Measurements from ENCODE around the gene ATXN3L. TPM values are rescaled to one million over a fixed set of nuclear protein-coding genes. Genes with fewer than 3 reads are reported as not detected.

The ATXN3L gene
- total and polyA plus RNA-seq, 2 donors (not counting 1 experiment from before 2014, with no cell fraction given): not detected

- Histone ChIP-seq H3K27ac (ENCODE audit: insufficient read depth, low read length) (no peak overlapping the region), H3K4me3 (replicated peaks in 1 of 4; ENCODE audit: control extremely low read depth in 1 of 4, insufficient read depth in 1 of 4, low read depth in 3 of 4, low read length in 4 of 4) (no peak overlapping the region), H2AFZ (ENCODE audit: low read length) (no peak overlapping the region), H3K4me1 (ENCODE audit: control insufficient read depth, extremely low read depth, insufficient read depth, low read length) (no peaks in the 10 kb centered on the region), H3K9me3 (ENCODE audit: control insufficient read depth, insufficient read depth, low read depth, low read length) (no peaks in the 10 kb centered on the region), H4K20me1 (ENCODE audit: control insufficient read depth, extremely low read depth, insufficient read depth, low read length) (no peaks in the 10 kb centered on the region), H3K4me2 (ENCODE audit: extremely low read depth, insufficient read depth, low read length) (no peak overlapping the region), H3K9ac (ENCODE audit: insufficient read depth, low read length) (no peak overlapping the region), H3K36me3 (ENCODE audit: control insufficient read depth, insufficient read depth, low read length) (no peaks in the 10 kb centered on the region), H3K27me3 (ENCODE audit: control insufficient read depth, insufficient read depth, low read length) (no peaks in the 10 kb centered on the region), H3K79me2 (ENCODE audit: control insufficient read depth, insufficient read depth, low read length) (no peaks in the 10 kb centered on the region)
- no peak for DNase-seq (ENCODE audit: low read depth in 2 of 2)
- TF ChIP-seq CTCF (conservative IDR thresholded peaks at IDR 0.05 in 1 of 2, IDR thresholded peaks at IDR 0.05 in 1 of 2; ENCODE audit: low read depth in 1 of 2, low read length in 2 of 2) (no peak), EZH2 (IDR thresholded peaks at IDR 0.05; ENCODE audit: low read length, missing control alignments) (no peak)
These were observed 40.3 kb upstream of the ATXN3L start for GRCh38 chrX:13360146-13360545.

GRCh38 chrX:13357925-13358324, 38.1 kb upstream of the ATXN3L start:
- peak overlapping the region; percentile 2 for H2AFZ ChIP-seq (ENCODE audit: low read length)
- no peaks in the 10 kb centered on the region for H3K9me3 ChIP-seq (ENCODE audit: control insufficient read depth, insufficient read depth, low read depth, low read length)

DNA sequence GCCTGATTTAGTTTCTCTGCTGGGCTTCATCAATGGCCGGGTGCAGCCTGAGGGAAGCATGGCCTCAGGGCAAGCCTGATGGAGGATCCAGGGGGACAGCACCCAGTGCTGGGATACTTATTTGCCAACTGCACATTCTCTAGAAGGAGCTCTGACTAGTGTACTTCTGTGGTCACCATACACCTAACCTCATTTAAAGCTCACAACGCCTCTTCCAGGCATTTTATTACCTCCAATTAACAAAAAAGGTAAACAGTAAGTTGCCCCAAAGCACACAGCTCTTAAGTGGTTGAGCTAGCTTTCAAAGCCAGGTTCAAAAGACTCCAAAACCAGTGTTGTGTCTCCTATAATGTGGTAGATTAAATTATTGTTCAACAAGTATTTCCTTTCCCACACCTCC, 26.8 kb upstream of the ATXN3L start:
- no peaks in the 10 kb centered on the region for H3K4me1 ChIP-seq (ENCODE audit: control insufficient read depth, extremely low read depth, insufficient read depth, low read length)
- DNase-seq (ENCODE audit: low read depth in 2 of 2): no peak
- H3K36me3 ChIP-seq (ENCODE audit: control insufficient read depth, insufficient read depth, low read length): no peaks in the 10 kb centered on the region
- no peak overlapping the region for H3K4me3 ChIP-seq (replicated peaks in 1 of 4; ENCODE audit: control extremely low read depth in 1 of 4, insufficient read depth in 1 of 4, low read depth in 3 of 4, low read length in 4 of 4)
- H3K27me3 ChIP-seq (ENCODE audit: control insufficient read depth, insufficient read depth, low read length): no peaks in the 10 kb centered on the region
- H3K79me2 ChIP-seq (ENCODE audit: control insufficient read depth, insufficient read depth, low read length): no peaks in the 10 kb centered on the region
- no peaks in the 10 kb centered on the region for H3K9me3 ChIP-seq (ENCODE audit: control insufficient read depth, insufficient read depth, low read depth, low read length)
- H2AFZ ChIP-seq (ENCODE audit: low read length): no peak overlapping the region
- TF ChIP-seq EZH2 (IDR thresholded peaks at IDR 0.05; ENCODE audit: low read length, missing control alignments): no peak
- no peak for TF ChIP-seq CTCF (conservative IDR thresholded peaks at IDR 0.05 in 1 of 2, IDR thresholded peaks at IDR 0.05 in 1 of 2; ENCODE audit: low read depth in 1 of 2, low read length in 2 of 2)
- no peak overlapping the region for H3K9ac ChIP-seq (ENCODE audit: insufficient read depth, low read length)
- no peak overlapping the region for H3K27ac ChIP-seq (ENCODE audit: insufficient read depth, low read length)
- H3K4me2 ChIP-seq (ENCODE audit: extremely low read depth, insufficient read depth, low read length): no peak overlapping the region
- no peaks in the 10 kb centered on the region for H4K20me1 ChIP-seq (ENCODE audit: control insufficient read depth, extremely low read depth, insufficient read depth, low read length)

More at GRCh38 chrX:13357925-13358324, 38.1 kb upstream of the ATXN3L start:
- Histone ChIP-seq H3K79me2 (ENCODE audit: control insufficient read depth, insufficient read depth, low read length) (no peaks in the 10 kb centered on the region), H3K4me1 (ENCODE audit: control insufficient read depth, extremely low read depth, insufficient read depth, low read length) (no peaks in the 10 kb centered on the region), H4K20me1 (ENCODE audit: control insufficient read depth, extremely low read depth, insufficient read depth, low read length) (no peaks in the 10 kb centered on the region), H3K4me2 (ENCODE audit: extremely low read depth, insufficient read depth, low read length) (no peak overlapping the region), H3K4me3 (replicated peaks in 1 of 4; ENCODE audit: control extremely low read depth in 1 of 4, insufficient read depth in 1 of 4, low read depth in 3 of 4, low read length in 4 of 4) (no peak overlapping the region), H3K36me3 (ENCODE audit: control insufficient read depth, insufficient read depth, low read length) (no peaks in the 10 kb centered on the region), H3K27me3 (ENCODE audit: control insufficient read depth, insufficient read depth, low read length) (no peaks in the 10 kb centered on the region), H3K9ac (ENCODE audit: insufficient read depth, low read length) (no peak overlapping the region), H3K27ac (ENCODE audit: insufficient read depth, low read length) (no peak overlapping the region)
- TF ChIP-seq CTCF (conservative IDR thresholded peaks at IDR 0.05 in 1 of 2, IDR thresholded peaks at IDR 0.05 in 1 of 2; ENCODE audit: low read depth in 1 of 2, low read length in 2 of 2): no peak
- no peak for TF ChIP-seq EZH2 (IDR thresholded peaks at IDR 0.05; ENCODE audit: low read length, missing control alignments)
- peak in 1 of 2 donors; percentile 38 for DNase-seq (ENCODE audit: low read depth in 2 of 2)

Data from fibroblast of lung (primary cell).